Sigmoid colon (tissue), 4 donors: ENCODE results near the gene POMGNT2.

Source experiments
- CTCF ChIP-seq, 4 experiments: fragments of 450-650 bp in 3 of 4; fragments of 200-600 bp in 1 of 4; IDR thresholded peaks; one replicate each; pipeline ENCODE4 v1.5.1; 2016 to 2019; ENCODE audit warnings: antibody characterized with exemption in 4 of 4, mild to moderate bottlenecking in 3 of 4, moderate library complexity in 2 of 4
- POLR2AphosphoS5 ChIP-seq, 4 donors: sonication (generic); formaldehyde crosslinking; IDR thresholded peaks; one replicate each; pipeline ENCODE4 v1.6.1; 2017; ENCODE audit warnings: antibody characterized with exemption in 4 of 4

- no peak for TF ChIP-seq CTCF (IDR thresholded peaks at IDR 0.05)
- no peak for TF ChIP-seq POLR2AphosphoS5 (IDR thresholded peaks at IDR 0.05)
Measured at GRCh38 chr3:43036621-43037423, 69.1 kb downstream of the POMGNT2 start.
